Neural cell (in vitro differentiated cells): Measurements from ENCODE around the gene EFCAB6.

ENCODE experiments used
- EP300 ChIP-seq: fragments of 450-650 bp; conservative IDR thresholded peaks from 2 replicates; pipeline ENCODE4 v1.6.1; 2014; ENCODE audit warnings: antibody characterized with exemption, mild to moderate bottlenecking, moderate library complexity; ENCODE audit not compliant: poor library complexity, severe bottlenecking
- TAF1 ChIP-seq: IDR thresholded peaks from 2 replicates; pipeline ENCODE4 v1.6.1; 2012; ENCODE audit warnings: low read depth
- TF ChIP-seq, protein P1 (sequence below): fragments of 450-650 bp; IDR thresholded peaks from 2 replicates; pipeline ENCODE4 v1.5.1; 2014; ENCODE audit warnings: antibody characterized with exemption, mild to moderate bottlenecking, moderate library complexity; ENCODE audit not compliant: poor library complexity, severe bottlenecking

DNA sequence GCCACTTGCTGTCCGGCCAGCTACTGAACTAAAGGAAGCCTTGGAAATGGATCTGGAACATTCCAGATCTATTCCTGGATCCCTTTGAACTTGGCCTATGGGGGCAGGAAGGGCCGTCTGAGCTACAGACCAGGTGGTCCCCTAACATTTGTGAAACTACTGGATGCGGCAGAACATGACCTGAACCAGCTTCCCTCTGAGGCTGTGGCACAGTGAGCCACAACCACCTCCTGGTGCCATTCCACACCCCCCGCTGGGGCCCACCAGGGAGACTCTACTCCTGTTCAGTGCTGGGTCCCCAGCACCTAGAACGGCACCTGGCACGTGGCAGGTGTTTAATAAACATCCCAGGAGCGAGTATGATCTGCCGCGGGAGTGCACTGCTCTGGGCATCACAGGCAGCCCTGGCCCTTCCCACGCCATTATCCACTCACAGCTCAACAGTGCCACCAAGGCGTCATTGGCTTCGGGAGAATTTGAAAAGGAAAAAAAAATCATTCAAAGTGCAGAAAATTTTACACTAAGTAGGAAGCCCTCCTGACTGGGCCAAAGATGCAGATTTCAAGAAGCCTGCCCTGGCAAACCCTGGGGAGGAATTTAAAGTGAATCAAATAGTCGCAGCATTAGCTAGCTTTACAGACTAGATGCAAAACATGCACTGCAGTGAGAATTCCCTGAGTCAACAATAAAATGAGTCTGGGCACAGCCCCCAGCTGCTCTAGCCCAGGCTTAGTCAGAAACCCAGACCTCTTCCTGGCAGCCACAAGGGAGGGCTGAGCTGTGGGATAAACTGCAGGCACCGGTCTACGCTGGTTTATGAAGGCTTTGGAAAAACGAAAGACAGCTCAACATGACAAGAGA lies 14.3 kb upstream of the EFCAB6 start:
- TF ChIP-seq TAF1, result no peak
- TF ChIP-seq, protein P1, sequence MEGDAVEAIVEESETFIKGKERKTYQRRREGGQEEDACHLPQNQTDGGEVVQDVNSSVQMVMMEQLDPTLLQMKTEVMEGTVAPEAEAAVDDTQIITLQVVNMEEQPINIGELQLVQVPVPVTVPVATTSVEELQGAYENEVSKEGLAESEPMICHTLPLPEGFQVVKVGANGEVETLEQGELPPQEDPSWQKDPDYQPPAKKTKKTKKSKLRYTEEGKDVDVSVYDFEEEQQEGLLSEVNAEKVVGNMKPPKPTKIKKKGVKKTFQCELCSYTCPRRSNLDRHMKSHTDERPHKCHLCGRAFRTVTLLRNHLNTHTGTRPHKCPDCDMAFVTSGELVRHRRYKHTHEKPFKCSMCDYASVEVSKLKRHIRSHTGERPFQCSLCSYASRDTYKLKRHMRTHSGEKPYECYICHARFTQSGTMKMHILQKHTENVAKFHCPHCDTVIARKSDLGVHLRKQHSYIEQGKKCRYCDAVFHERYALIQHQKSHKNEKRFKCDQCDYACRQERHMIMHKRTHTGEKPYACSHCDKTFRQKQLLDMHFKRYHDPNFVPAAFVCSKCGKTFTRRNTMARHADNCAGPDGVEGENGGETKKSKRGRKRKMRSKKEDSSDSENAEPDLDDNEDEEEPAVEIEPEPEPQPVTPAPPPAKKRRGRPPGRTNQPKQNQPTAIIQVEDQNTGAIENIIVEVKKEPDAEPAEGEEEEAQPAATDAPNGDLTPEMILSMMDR, result no peak
- no peak for TF ChIP-seq EP300
